PC-3 (cell line): ENCODE results near the gene MAGIX.

ENCODE experiments used
- CTCF ChIP-seq: fragments of 300-600 bp; sonication (generic); conservative IDR thresholded peaks from 2 replicates; pipeline ENCODE4 v1.5.1; 2017; ENCODE audit warnings: antibody characterized with exemption, low read depth, mild to moderate bottlenecking, low read length
- EZH2 ChIP-seq: fragments of 300-600 bp; sonication (generic); IDR thresholded peaks from one replicate; pipeline ENCODE4 v1.6.1; 2017; ENCODE audit warnings: antibody characterized with exemption, mild to moderate bottlenecking, low read length; ENCODE audit not compliant: unreplicated experiment
- EZH2phosphoT487 ChIP-seq: fragments of 300-600 bp; sonication (generic); IDR thresholded peaks from 2 replicates; pipeline ENCODE4 v1.6.1; 2018; ENCODE audit warnings: mild to moderate bottlenecking, antibody characterized with exemption, low read length, borderline replicate concordance

GRCh38 chrX:49193542-49193964 is 31.0 kb downstream of the MAGIX start:
- TF ChIP-seq EZH2 (no peak), CTCF (no peak), EZH2phosphoT487 (no peak)
